HG03520 (cell line): ENCODE results near the gene NDUFB4.
"Not testable (repeated sequence)": the region's sequence is repeated elsewhere in the genome, so short reads cannot be mapped to it uniquely, and the experiment has no call there.

Experiments used
- ATAC-seq: cut with Tn5 transposase; IDR thresholded peaks from one replicate; pipeline ENCODE4 v1.9.1; 2021; ENCODE audit warnings: mild to moderate bottlenecking, moderate library complexity; ENCODE audit not compliant: unreplicated experiment

Gene NDUFB4

GRCh38 chr3:120569222-120570057, 26.7 kb upstream of the NDUFB4 start:
- ATAC-seq = no peak

- no peak for ATAC-seq
Measured at GRCh38 chr3:120572027-120572426, 24.1 kb upstream of the NDUFB4 start.

DNA sequence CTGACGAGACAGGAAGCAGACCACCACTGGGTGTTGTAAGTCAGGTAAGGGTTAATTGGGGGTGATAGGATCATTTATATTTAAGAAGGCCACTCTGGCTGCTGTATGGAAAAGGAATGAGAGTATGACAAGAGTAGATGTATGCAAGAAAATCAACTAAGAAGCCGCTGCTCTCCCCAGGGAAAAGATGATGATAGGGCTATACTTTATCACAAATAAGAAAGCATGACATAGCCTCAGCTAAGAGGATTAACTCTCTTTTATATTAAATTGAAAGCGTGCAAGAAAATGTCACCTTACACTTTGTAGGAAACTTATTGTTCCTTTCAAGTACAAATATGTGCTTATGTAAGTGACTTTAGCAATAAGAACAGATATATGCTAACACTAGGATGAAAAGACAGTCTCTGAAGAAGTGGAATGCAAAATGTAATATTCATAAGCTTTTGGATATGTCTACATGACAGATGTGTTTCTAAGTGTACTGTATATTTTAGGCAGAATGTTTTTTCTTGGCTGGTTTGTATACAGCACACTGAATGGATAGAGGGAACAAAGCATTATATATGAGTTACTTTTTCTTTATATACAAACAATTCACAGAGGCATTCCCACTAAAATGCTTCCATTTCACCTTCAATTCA, 8.7 kb upstream of the NDUFB4 start:
- no peak for ATAC-seq

DNA sequence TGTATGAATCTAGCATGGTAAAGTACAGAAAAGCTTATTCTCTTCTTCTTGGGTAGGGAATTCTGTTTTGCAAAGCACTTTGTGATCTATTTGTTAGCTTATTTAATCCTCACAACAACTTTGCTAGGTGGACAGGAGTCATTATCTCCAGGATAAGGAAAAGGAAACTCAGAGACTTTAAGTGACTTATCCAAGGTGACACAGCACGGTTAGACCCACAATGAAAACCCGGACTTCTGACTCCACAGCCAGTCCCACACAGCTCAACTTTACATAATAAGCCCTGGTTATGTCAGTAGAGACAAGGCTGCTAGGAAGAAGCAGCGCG, 384 bp upstream of the NDUFB4 start:
- ATAC-seq = no peak

DNA sequence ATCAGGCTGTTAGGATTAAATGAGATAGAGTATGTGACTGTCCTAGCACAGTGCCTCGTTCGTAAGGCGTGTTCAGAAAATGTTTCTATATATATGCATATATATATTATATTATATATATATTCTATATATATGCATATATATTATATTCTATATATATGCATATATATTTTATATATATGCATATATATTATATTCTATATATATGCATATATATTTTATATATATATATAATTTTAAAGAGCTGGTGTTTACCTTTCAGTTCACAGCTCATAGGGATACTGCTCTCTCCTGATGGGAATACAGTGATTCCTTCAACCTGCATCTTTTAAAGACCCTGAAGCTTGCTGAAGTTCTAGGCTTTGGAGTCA, 702 bp downstream of the NDUFB4 start:
- ATAC-seq = no peak

- ATAC-seq = peak; percentile 45
Measured at GRCh38 chr3:120597445-120598049, 1.4 kb downstream of the NDUFB4 start.

- no peak for ATAC-seq
Measured at GRCh38 chr3:120599211-120599610, 3.1 kb downstream of the NDUFB4 start.

- no peak for ATAC-seq
Measured at GRCh38 chr3:120601554-120601953, 5.4 kb downstream of the NDUFB4 start.

- no peak for ATAC-seq
Measured at GRCh38 chr3:120602682-120603081, 6.5 kb downstream of the NDUFB4 start.

DNA sequence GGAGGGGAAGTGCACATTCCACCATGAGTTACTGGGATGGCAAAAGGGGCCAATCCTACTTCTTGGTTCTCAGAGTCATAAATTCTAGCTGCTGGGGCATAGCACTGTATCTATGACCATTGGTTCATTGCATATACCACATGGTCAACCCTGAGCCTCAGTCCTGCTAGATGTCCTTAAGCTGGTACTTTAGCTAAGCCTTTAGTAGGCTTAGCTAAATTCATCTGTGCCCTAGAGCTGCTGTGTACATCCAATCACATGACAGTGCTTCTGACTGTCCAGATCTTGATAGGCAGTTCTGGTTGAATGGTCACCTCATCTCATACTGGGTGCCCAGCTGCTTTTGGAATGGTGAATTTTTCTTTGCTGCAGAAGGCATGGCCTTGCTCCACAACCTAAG, 8.2 kb downstream of the NDUFB4 start:
- no peak for ATAC-seq

- no peak for ATAC-seq
Measured at GRCh38 chr3:120604784-120605183, 8.6 kb downstream of the NDUFB4 start.

- ATAC-seq = no peak
Measured at GRCh38 chr3:120608506-120608905, 12.4 kb downstream of the NDUFB4 start.

DNA sequence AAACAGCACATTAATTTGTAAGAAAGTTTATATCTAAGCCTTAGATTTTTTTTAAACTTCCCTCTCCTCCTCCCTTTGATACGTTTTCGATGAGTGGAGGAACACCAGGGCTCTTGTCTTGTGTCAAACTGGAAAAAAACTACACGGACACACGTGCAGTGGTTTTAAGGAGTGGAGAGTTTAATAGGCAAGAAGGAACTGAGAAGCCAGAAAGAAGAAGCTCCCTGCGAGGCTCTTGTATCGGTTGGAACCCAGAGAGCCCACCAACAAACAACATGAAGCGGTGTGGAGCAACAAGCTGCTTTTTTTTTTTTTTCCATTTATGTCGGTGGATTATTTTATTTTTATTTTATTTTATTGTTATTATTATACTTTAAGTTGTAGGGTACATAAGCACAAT, 18.6 kb downstream of the NDUFB4 start:
- no peak for ATAC-seq

DNA sequence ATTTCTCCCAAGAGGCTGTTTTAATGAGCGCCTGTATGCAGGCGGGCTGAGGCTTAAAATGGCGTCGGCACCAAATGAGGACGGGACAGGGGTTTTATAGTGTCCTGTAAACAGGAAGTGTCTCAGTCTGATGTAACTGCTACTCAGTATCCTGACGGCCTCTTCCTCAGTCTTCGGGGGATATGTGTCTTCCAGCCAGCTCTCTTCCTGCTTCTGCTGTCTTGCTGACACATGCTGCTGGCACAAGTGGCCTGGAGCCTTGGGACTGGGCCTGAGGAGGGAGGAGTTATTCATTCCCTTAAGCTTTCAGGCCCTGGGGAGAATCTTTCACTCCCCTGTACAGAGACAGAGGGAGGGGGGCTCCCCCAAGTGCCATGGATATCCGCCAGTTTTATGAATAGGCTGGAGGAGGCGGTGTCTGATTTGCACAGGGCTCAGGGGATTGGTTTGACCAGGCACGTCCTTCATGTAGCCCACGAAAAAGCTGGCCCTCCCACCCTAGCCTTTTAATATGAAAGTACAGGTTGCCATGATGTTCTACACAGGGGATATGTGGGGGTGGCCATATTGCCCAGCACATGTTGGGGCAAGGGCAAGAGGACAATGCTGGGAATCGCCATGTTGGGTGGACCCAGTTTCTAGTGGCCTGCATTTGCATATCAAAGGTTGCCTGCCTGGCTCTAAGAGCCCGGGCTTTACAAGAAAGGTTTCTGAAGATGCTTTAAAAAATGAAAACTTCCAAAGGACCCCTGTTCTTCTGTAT, 19.9 kb downstream of the NDUFB4 start:
- no peak for ATAC-seq

DNA sequence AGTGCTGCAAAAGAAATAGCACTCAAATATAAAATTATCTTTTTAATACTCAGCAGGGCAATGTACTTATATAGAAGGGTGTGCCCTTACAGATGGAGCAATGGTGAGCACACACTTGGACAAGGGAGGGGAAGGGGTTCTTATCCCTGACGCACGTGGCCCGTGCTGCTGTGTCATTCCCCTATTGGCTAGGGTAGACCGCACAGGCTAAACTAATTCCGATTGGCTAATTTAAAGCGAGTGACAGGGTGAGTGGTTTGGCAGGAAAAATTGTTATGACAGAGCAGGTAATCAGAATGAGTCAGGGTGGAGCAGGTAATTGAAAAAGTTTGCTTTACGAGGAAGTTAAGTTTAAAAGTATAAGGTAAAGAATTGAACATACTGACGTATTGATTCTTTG, 20.6 kb downstream of the NDUFB4 start:
- ATAC-seq = not testable (repeated sequence)

- no peak for ATAC-seq
Measured at GRCh38 chr3:120622457-120622856, 26.3 kb downstream of the NDUFB4 start.

- ATAC-seq = no peak
Measured at GRCh38 chr3:120622870-120623726, 27.0 kb downstream of the NDUFB4 start.

- ATAC-seq = no peak
Measured at GRCh38 chr3:120623727-120624093, 27.6 kb downstream of the NDUFB4 start.

DNA sequence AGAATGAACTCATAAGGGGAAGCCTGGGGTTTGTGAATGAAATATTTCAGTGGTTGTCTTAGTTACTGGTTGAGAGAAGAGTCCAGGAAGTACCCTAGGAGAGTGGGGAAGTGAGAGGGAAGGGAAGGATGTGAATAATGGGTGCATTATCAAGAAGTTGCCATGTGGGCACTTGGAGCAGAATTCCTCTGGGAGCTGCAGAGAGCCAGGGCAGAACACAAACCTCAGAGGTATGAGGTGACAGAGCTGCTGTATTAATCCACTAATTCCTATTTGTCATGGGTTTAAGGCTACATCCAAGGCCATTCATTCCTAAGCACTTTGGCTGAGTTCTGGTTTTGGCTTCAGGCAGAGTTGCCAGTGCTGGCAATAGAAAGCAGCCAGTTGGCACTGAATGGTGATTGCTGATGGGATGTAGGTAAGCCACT, 29.0 kb downstream of the NDUFB4 start:
- ATAC-seq = no peak

DNA sequence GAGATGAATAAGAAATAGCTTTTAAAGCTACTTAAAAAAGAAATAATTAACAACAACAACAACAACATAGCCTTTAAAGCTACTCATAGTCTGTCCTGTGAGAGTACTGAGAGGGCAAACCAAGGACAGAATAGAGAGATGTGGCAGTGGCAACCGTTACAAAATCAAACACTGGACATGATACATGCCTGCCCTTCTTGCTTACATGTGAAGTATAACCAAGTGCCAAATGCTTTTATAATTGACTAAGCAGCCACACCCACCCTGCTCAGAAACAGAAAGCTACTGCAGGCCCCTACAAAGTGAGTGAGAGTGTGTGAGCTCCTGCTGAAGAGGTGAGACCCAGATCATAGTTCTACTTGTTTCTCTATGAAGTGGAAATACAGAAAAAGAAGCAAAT, 38.4 kb downstream of the NDUFB4 start:
- no peak for ATAC-seq
